ENCODE measurements around the gene OR2V2. TPM values are rescaled to one million over a fixed set of nuclear protein-coding genes. Genes with fewer than 3 reads are reported as not detected.

The OR2V2 gene
- total RNA-seq, 1 donor from 2014 or later, result not detected

- Histone ChIP-seq H4K20me1 (ENCODE audit: insufficient read depth, low read length) (no peaks in the 10 kb centered on the region), H3K27ac (ENCODE audit: low read depth, low read length) (no peak overlapping the region), H3K4me3 (ENCODE audit: insufficient read depth, low read depth, low read length) (no peak overlapping the region), H3K9me3 (ENCODE audit: insufficient read depth, low read depth, low read length) (no peaks in the 10 kb centered on the region), H2AFZ (ENCODE audit: low read depth, low read length) (no peak overlapping the region), H3K36me3 (ENCODE audit: insufficient read depth, low read length) (no peaks in the 10 kb centered on the region), H3K4me1 (ENCODE audit: insufficient read depth, low read length) (no peaks in the 10 kb centered on the region), H3K79me2 (ENCODE audit: insufficient read depth, low read length) (no peaks in the 10 kb centered on the region), H3K9ac (ENCODE audit: low read length) (no peak overlapping the region), H3K27me3 (ENCODE audit: insufficient read depth, low read length) (peaks cover 9% of the 10 kb centered on the region), H3K4me2 (ENCODE audit: low read length) (no peak overlapping the region)
- TF ChIP-seq CTCF (IDR thresholded peaks at IDR 0.05; ENCODE audit: insufficient read depth, low read depth, low read length), result no peak
- no peak for TF ChIP-seq EZH2 (IDR thresholded peaks at IDR 0.05; ENCODE audit: insufficient read depth, low read length)
- Mint-ChIP-seq H3K4me3 (ENCODE audit: unreplicated experiment) (no peak overlapping the region), H3K36me3 (ENCODE audit: low read depth, unreplicated experiment) (no peaks in the 10 kb centered on the region), H3K9me3 (ENCODE audit: unreplicated experiment) (peaks cover 20% of the 10 kb centered on the region), H3K27ac (ENCODE audit: unreplicated experiment) (no peak overlapping the region), H3K4me1 (ENCODE audit: low read depth, unreplicated experiment) (no peaks in the 10 kb centered on the region), H3K27me3 (ENCODE audit: low read depth, unreplicated experiment) (peaks cover 58% of the 10 kb centered on the region)
- FAIRE-seq, result no peak
- no peak for DNase-seq (ENCODE audit: low read depth)
Measured at GRCh38 chr5:181118369-181118768, 29.0 kb upstream of the OR2V2 start.

GRCh38 chr5:181119105-181119504 is 28.3 kb upstream of the OR2V2 start:
- Histone ChIP-seq H3K79me2 (ENCODE audit: insufficient read depth, low read length) (no peaks in the 10 kb centered on the region), H3K4me2 (ENCODE audit: low read length) (no peak overlapping the region), H3K9ac (ENCODE audit: low read length) (no peak overlapping the region), H3K27me3 (ENCODE audit: insufficient read depth, low read length) (peaks cover 9% of the 10 kb centered on the region), H4K20me1 (ENCODE audit: insufficient read depth, low read length) (no peaks in the 10 kb centered on the region), H3K36me3 (ENCODE audit: insufficient read depth, low read length) (no peaks in the 10 kb centered on the region), H3K27ac (ENCODE audit: low read depth, low read length) (no peak overlapping the region), H3K4me1 (ENCODE audit: insufficient read depth, low read length) (no peaks in the 10 kb centered on the region), H3K4me3 (ENCODE audit: insufficient read depth, low read depth, low read length) (no peak overlapping the region), H2AFZ (ENCODE audit: low read depth, low read length) (no peak overlapping the region), H3K9me3 (ENCODE audit: insufficient read depth, low read depth, low read length) (no peaks in the 10 kb centered on the region)
- Mint-ChIP-seq H3K4me3 (ENCODE audit: unreplicated experiment) (no peak overlapping the region), H3K4me1 (ENCODE audit: low read depth, unreplicated experiment) (no peaks in the 10 kb centered on the region), H3K27me3 (ENCODE audit: low read depth, unreplicated experiment) (peaks cover 56% of the 10 kb centered on the region), H3K36me3 (ENCODE audit: low read depth, unreplicated experiment) (no peaks in the 10 kb centered on the region), H3K27ac (ENCODE audit: unreplicated experiment) (no peak overlapping the region), H3K9me3 (ENCODE audit: unreplicated experiment) (peaks cover 16% of the 10 kb centered on the region)
- TF ChIP-seq CTCF (IDR thresholded peaks at IDR 0.05; ENCODE audit: insufficient read depth, low read depth, low read length) (no peak), EZH2 (IDR thresholded peaks at IDR 0.05; ENCODE audit: insufficient read depth, low read length) (no peak)
- DNase-seq (ENCODE audit: low read depth) (no peak), FAIRE-seq (no peak)

- H2AFZ ChIP-seq (ENCODE audit: low read depth, low read length), result no peak overlapping the region
- no peak for TF ChIP-seq CTCF (IDR thresholded peaks at IDR 0.05; ENCODE audit: insufficient read depth, low read depth, low read length)
- TF ChIP-seq EZH2 (IDR thresholded peaks at IDR 0.05; ENCODE audit: insufficient read depth, low read length), result no peak
- Mint-ChIP-seq H3K27me3 (ENCODE audit: low read depth, unreplicated experiment) (peaks cover 45% of the 10 kb centered on the region), H3K9me3 (ENCODE audit: unreplicated experiment) (peaks cover 10% of the 10 kb centered on the region), H3K36me3 (ENCODE audit: low read depth, unreplicated experiment) (no peaks in the 10 kb centered on the region), H3K27ac (ENCODE audit: unreplicated experiment) (no peak overlapping the region), H3K4me3 (ENCODE audit: unreplicated experiment) (no peak overlapping the region), H3K4me1 (ENCODE audit: low read depth, unreplicated experiment) (no peaks in the 10 kb centered on the region)
- H3K4me2 ChIP-seq (ENCODE audit: low read length), result no peak overlapping the region
- H3K4me1 ChIP-seq (ENCODE audit: insufficient read depth, low read length), result no peaks in the 10 kb centered on the region
- H3K9ac ChIP-seq (ENCODE audit: low read length), result no peak overlapping the region
- no peaks in the 10 kb centered on the region for H3K79me2 ChIP-seq (ENCODE audit: insufficient read depth, low read length)
- H3K36me3 ChIP-seq (ENCODE audit: insufficient read depth, low read length), result no peaks in the 10 kb centered on the region
- peaks cover 8% of the 10 kb centered on the region for H3K27me3 ChIP-seq (ENCODE audit: insufficient read depth, low read length)
- H4K20me1 ChIP-seq (ENCODE audit: insufficient read depth, low read length), result no peaks in the 10 kb centered on the region
- H3K9me3 ChIP-seq (ENCODE audit: insufficient read depth, low read depth, low read length), result no peaks in the 10 kb centered on the region
- peak; percentile 16 for DNase-seq (ENCODE audit: low read depth)
- no peak overlapping the region for H3K4me3 ChIP-seq (ENCODE audit: insufficient read depth, low read depth, low read length)
- no peak for FAIRE-seq
- H3K27ac ChIP-seq (ENCODE audit: low read depth, low read length), result no peak overlapping the region
Measured at GRCh38 chr5:181120306-181120705, 27.1 kb upstream of the OR2V2 start.
